Keratinocyte (primary cell): ENCODE data around the gene HNRNPAB. TPM values are rescaled to one million over a fixed set of nuclear protein-coding genes. Genes with fewer than 3 reads are reported as not detected.

Experiments used
- DNase-seq: peaks from one replicate; pipeline ENCODE4 v3.0.0-alpha.2; 2011; ENCODE audit warnings: low read depth, missing footprints, low spot score
- FAIRE-seq: peaks from 2 replicates; lab custom pipeline; 2011; peaks lifted over from hg19 to GRCh38; lab: Jason Lieb, UNC
- H2AFZ ChIP-seq: 2 replicates; pipeline ENCODE4 v1.6.0; 2012; ENCODE audit warnings: low read length, control low read depth, inconsistent platforms; ENCODE audit not compliant: control insufficient read depth
- H3K27ac ChIP-seq: 2 replicates; pipeline ENCODE4 v1.5.1; 2011; ENCODE audit warnings: low read length; ENCODE audit not compliant: control insufficient read depth, insufficient read depth
- H3K27me3 ChIP-seq: 3 replicates; pipeline ENCODE4 v1.6.0; 2011; ENCODE audit warnings: low read length; ENCODE audit not compliant: control insufficient read depth, insufficient read depth; ENCODE audit errors: extremely low read depth
- H3K36me3 ChIP-seq, 2 experiments: 2 replicates in 1 of 2; 3 replicates in 1 of 2; pipeline ENCODE4 v1.5.1; 2011; ENCODE audit warnings: low read length in 2 of 2, mild to moderate bottlenecking in 1 of 2; ENCODE audit not compliant: control insufficient read depth in 2 of 2, insufficient read depth in 2 of 2; ENCODE audit errors: extremely low read depth in 1 of 2
- H3K4me1 ChIP-seq: 3 replicates; pipeline ENCODE4 v1.5.1; 2011; ENCODE audit warnings: low read length; ENCODE audit not compliant: control insufficient read depth, insufficient read depth; ENCODE audit errors: extremely low read depth
- H3K4me2 ChIP-seq: 3 replicates; pipeline ENCODE4 v1.6.0; 2011; ENCODE audit warnings: low read depth, low read length; ENCODE audit not compliant: control insufficient read depth, insufficient read depth; ENCODE audit errors: extremely low read depth
- H3K4me3 ChIP-seq, 3 experiments: fragments of 200-600 bp in 1 of 3; sonication (generic) in 1 of 3; 2 replicates in 2 of 3; 3 replicates in 1 of 3; pipeline ENCODE4 v1.5.1; 2011 to 2016; ENCODE audit warnings: low read length in 3 of 3, mild to moderate bottlenecking in 3 of 3, control low read depth in 2 of 3, inconsistent platforms in 1 of 3, low read depth in 1 of 3, mixed read lengths in 1 of 3, mixed run types in 1 of 3, moderate library complexity in 1 of 3; ENCODE audit not compliant: control insufficient read depth in 2 of 3, insufficient read depth in 2 of 3; ENCODE audit errors: extremely low read depth in 1 of 3
- H3K79me2 ChIP-seq: 2 replicates; pipeline ENCODE4 v1.6.0; 2012; ENCODE audit warnings: low read length; ENCODE audit not compliant: control insufficient read depth, insufficient read depth
- H3K9ac ChIP-seq: 3 replicates; pipeline ENCODE4 v1.6.0; 2011; ENCODE audit warnings: low read length; ENCODE audit not compliant: control insufficient read depth, insufficient read depth; ENCODE audit errors: extremely low read depth
- H3K9me1 ChIP-seq: 3 replicates; pipeline ENCODE4 v1.6.0; 2011; ENCODE audit warnings: low read length; ENCODE audit not compliant: control insufficient read depth, insufficient read depth; ENCODE audit errors: extremely low read depth
- H3K9me3 ChIP-seq: 2 replicates; pipeline ENCODE4 v1.5.1; 2012; ENCODE audit warnings: low read depth, low read length; ENCODE audit not compliant: control insufficient read depth
- H4K20me1 ChIP-seq: 3 replicates; pipeline ENCODE4 v1.6.0; 2011; ENCODE audit warnings: low read length; ENCODE audit not compliant: control insufficient read depth, insufficient read depth; ENCODE audit errors: extremely low read depth
- EZH2 ChIP-seq: IDR thresholded peaks from one replicate; pipeline ENCODE4 v1.6.1; 2012; ENCODE audit warnings: inconsistent platforms, mild to moderate bottlenecking, low read length, moderate library complexity
- dilution Hi-C: fragments of 300-500 bp; cut with MboI; formaldehyde crosslinking; loops from one replicate; pipeline ENCODE4 v1.7.0; 2020; ENCODE audit warnings: low sequenced_read_pairs; ENCODE audit not compliant: extremely low pct_ligation_motif_present
- polyA plus RNA-seq, 5 experiments: library from polyadenylated mRNA; depleted of rRNA in 3 of 5; stranded (reverse) in 3 of 5; stranded (forward) in 1 of 5; unstranded in 1 of 5; fragments of >200 nt; gene quantifications; 1 replicate in 1 of 5; 2 replicates in 3 of 5; 3 replicates in 1 of 5; pipeline versions ENCODE4 v1.2.1 to v1.2.3, GENCODE V29; 2011 to 2012; ENCODE audit warnings: missing spikeins in 2 of 5, low read depth in 1 of 5, low replicate concordance in 1 of 5
- TF ChIP-seq, protein P1 (sequence below), 3 experiments: IDR thresholded peaks in 1 of 3; conservative IDR thresholded peaks in 1 of 3; optimal IDR thresholded peaks in 1 of 3; 2 replicates in 2 of 3; 3 replicates in 1 of 3; pipeline versions ENCODE3 to v1.5.1; 2011; ENCODE audit warnings: low read length in 3 of 3, mild to moderate bottlenecking in 3 of 3, moderate library complexity in 2 of 3, control low read depth in 1 of 3, inconsistent platforms in 1 of 3; ENCODE audit not compliant: insufficient read depth in 2 of 3; ENCODE audit errors: extremely low read depth in 1 of 3

The HNRNPAB gene
- polyA plus RNA-seq, 1 donor (not counting 4 experiments of a cell fraction or from before 2014, with no cell fraction given) = 161 TPM

DNA sequence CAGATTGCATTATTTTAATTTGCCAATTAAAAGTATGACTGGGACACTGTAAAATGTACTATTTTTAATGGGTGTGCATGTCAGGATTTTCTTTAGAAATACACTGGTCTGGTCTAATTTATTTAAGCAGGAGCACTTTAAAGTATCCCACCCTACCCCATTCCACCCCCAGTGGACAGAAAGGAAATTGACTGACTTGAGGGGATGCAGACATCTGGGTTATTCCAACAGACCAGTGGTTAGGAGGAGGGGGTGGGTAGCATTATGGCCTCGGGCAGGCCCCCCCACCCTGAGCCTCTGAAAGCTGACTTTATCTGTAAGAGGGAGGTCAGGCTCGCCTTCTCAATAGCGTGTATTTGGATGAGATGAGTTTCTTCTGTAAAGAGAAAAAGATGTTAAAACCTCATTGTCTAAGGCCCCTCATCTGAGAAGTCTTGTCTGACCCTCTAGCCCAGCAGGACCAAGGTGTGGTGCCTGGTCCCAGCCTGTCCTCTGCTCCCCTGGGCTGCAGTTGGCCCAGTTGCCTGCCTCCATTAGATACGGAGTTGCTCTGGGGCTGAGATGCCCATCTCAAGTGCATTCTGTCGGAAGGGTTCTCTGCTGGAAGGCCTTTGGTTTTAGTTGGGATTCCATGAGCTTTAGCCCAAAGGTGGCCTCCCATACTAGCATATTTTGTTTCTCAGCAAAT lies 4.4 kb downstream of the HNRNPAB start:
- dilution Hi-C loops = no loop called here
- Histone ChIP-seq H3K27ac (no peak overlapping the region), H3K9ac (no peak overlapping the region), H4K20me1 (peaks cover 56% of the 10 kb centered on the region), H3K4me3 (no peak overlapping the region), H3K27me3 (no peaks in the 10 kb centered on the region), H3K4me1 (peaks cover 16% of the 10 kb centered on the region), H3K36me3 (peaks cover 42 to 64% of the 10 kb centered on the region in 2 experiments), H3K4me2 (no peak overlapping the region), H3K9me3 (no peaks in the 10 kb centered on the region), H3K79me2 (peaks cover 46% of the 10 kb centered on the region), H2AFZ (no peak overlapping the region), H3K9me1 (peaks cover 13% of the 10 kb centered on the region)
- DNase-seq (no peak), FAIRE-seq (no peak)
- TF ChIP-seq EZH2 = no peak
- TF ChIP-seq, protein P1, sequence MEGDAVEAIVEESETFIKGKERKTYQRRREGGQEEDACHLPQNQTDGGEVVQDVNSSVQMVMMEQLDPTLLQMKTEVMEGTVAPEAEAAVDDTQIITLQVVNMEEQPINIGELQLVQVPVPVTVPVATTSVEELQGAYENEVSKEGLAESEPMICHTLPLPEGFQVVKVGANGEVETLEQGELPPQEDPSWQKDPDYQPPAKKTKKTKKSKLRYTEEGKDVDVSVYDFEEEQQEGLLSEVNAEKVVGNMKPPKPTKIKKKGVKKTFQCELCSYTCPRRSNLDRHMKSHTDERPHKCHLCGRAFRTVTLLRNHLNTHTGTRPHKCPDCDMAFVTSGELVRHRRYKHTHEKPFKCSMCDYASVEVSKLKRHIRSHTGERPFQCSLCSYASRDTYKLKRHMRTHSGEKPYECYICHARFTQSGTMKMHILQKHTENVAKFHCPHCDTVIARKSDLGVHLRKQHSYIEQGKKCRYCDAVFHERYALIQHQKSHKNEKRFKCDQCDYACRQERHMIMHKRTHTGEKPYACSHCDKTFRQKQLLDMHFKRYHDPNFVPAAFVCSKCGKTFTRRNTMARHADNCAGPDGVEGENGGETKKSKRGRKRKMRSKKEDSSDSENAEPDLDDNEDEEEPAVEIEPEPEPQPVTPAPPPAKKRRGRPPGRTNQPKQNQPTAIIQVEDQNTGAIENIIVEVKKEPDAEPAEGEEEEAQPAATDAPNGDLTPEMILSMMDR (optimal IDR thresholded peaks at IDR 0.05 in 1 of 3, IDR thresholded peaks at IDR 0.05 in 1 of 3, conservative IDR thresholded peaks at IDR 0.05 in 1 of 3; ENCODE audit: extremely low read depth in 1 of 3, insufficient read depth in 2 of 3, low read length in 3 of 3) = no peak

DNA sequence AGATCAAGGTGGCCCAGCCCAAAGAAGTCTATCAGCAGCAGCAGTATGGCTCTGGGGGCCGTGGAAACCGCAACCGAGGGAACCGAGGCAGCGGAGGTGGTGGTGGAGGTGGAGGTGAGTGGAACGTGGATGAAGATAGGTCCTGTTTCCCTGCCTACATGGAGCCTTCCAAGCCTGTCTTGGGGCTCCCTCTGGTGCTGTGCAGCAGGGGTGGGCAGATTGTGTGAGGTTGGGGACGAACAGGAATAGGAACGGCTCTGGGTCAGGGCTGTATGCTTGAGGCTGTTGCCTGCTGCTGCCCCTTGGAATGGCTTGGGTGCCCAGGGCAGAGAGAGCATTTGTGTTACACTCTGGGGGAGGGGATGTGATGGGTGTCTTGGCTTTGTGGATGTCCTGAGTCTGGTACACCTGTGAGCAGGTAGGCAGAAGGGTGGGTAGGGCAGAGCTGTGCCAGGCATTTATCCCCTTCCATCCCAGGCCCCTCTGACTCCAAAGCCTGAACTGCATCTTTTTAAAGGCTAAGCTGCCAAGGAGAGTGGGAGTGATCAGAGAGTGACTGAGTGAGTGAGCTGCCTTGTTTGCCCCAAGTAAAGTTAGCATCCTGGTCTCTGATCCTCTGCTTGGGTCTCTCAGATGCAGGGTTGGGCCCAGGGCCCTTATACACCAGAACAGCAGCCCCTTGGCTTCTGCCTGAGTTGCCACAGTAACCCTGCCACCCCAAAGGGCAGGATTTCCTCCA lies 5.2 kb downstream of the HNRNPAB start:
- Histone ChIP-seq H3K4me3 (no peak overlapping the region), H3K36me3 (peaks cover 48 to 70% of the 10 kb centered on the region in 2 experiments), H3K27me3 (no peaks in the 10 kb centered on the region), H3K27ac (no peak overlapping the region), H2AFZ (no peak overlapping the region), H3K9ac (no peak overlapping the region), H3K9me1 (peaks cover 15% of the 10 kb centered on the region), H3K9me3 (no peaks in the 10 kb centered on the region), H3K79me2 (peaks cover 42% of the 10 kb centered on the region), H4K20me1 (peaks cover 60% of the 10 kb centered on the region), H3K4me1 (peaks cover 16% of the 10 kb centered on the region), H3K4me2 (no peak overlapping the region)
- TF ChIP-seq, protein P1 (optimal IDR thresholded peaks at IDR 0.05 in 1 of 3, IDR thresholded peaks at IDR 0.05 in 1 of 3, conservative IDR thresholded peaks at IDR 0.05 in 1 of 3; ENCODE audit: extremely low read depth in 1 of 3, insufficient read depth in 2 of 3, low read length in 3 of 3) = no peak
- no peak for TF ChIP-seq EZH2
- dilution Hi-C loops = no loop called here
- no peak for DNase-seq
- FAIRE-seq = no peak
